ENCODE data around the gene DDN.

DNA sequence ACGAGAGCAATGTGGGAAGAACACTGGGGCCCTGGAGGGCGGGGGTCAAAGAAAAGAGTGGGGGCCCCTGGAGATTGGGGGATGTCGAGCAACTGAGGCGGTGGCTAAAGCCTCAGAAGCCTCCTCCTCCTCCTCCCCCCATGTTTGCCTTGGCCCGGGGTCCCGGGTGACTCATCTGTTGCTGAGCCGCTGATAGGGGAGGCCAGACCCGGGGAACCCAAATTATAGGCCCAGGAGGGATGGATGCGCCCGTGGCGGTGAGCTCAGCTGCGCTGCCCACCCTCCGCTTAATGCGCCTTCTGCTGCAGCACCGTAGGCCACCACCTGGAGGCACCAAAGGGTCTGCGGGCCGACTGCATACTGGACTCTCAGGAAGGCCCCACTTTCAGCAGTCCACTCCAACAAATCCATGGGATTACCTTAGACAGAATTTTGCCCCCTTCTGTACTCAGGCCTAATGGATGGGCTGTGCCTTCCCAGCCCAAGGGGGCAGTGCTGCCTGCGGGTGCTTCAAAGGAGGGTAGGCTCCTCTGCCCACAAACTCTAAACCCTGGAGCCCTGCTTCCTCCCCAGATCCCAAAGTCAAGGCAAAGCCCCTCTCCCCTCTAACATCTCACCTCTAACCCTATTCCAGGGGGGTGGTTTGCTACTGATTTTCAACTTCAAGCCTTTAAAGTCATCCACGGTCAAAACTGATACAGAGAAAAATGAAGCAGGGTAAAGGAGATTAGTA is 25.1 kb downstream of the DDN start:
- TF ChIP-seq, protein P1, sequence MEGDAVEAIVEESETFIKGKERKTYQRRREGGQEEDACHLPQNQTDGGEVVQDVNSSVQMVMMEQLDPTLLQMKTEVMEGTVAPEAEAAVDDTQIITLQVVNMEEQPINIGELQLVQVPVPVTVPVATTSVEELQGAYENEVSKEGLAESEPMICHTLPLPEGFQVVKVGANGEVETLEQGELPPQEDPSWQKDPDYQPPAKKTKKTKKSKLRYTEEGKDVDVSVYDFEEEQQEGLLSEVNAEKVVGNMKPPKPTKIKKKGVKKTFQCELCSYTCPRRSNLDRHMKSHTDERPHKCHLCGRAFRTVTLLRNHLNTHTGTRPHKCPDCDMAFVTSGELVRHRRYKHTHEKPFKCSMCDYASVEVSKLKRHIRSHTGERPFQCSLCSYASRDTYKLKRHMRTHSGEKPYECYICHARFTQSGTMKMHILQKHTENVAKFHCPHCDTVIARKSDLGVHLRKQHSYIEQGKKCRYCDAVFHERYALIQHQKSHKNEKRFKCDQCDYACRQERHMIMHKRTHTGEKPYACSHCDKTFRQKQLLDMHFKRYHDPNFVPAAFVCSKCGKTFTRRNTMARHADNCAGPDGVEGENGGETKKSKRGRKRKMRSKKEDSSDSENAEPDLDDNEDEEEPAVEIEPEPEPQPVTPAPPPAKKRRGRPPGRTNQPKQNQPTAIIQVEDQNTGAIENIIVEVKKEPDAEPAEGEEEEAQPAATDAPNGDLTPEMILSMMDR (IDR thresholded peaks at IDR 0.05), result peak in 5 of 6 experiments; percentile 15 to 60 (median 58)
- no peak for TF ChIP-seq POLR2A (IDR thresholded peaks at IDR 0.05)

Measured in Peyer's patch (tissue), 4 donors.